GM23338 (cell line): ENCODE data around the gene FGG. TPM values are rescaled to one million over a fixed set of nuclear protein-coding genes. Genes with fewer than 3 reads are reported as not detected.

ENCODE experiments used
- ATAC-seq: fragments of 200-7000 bp; cut with Tn5 transposase; 3 replicates; pipeline ENCODE4 v1.9.1; 2020
- DNase-seq: peaks from one replicate; pipeline ENCODE4 v3.0.0-alpha.2; 2015; ENCODE audit warnings: low spot score
- H2AFZ ChIP-seq: fragments of 200-600 bp; sonication (generic); 2 replicates; pipeline ENCODE4 v1.8.0; 2016; ENCODE audit warnings: antibody characterized with exemption, mild to moderate bottlenecking, moderate library complexity
- H3F3A ChIP-seq: fragments of 200-600 bp; sonication (generic); replicated peaks from 2 replicates; pipeline ENCODE4 v1.8.0; 2017; ENCODE audit warnings: antibody characterized with exemption, mixed run types, low read depth
- H3K27ac ChIP-seq: fragments of 200-600 bp; sonication (generic); 2 replicates; pipeline ENCODE4 v1.6.1; 2016; ENCODE audit warnings: low read depth
- H3K27me3 ChIP-seq: fragments of 200-600 bp; sonication (generic); 2 replicates; pipeline ENCODE4 v1.8.0; 2016; ENCODE audit warnings: mild to moderate bottlenecking, mixed run types, moderate library complexity; ENCODE audit not compliant: insufficient read depth
- H3K36me3 ChIP-seq: fragments of 200-600 bp; sonication (generic); 2 replicates; pipeline ENCODE4 v1.8.0; 2016; ENCODE audit warnings: mild to moderate bottlenecking; ENCODE audit not compliant: insufficient read depth
- H3K4me1 ChIP-seq: fragments of 200-600 bp; sonication (generic); 2 replicates; pipeline ENCODE4 v1.8.0; 2016; ENCODE audit warnings: mild to moderate bottlenecking, moderate library complexity; ENCODE audit not compliant: insufficient read depth
- H3K4me2 ChIP-seq: fragments of 200-600 bp; sonication (generic); 2 replicates; pipeline ENCODE4 v1.7.1; 2017; ENCODE audit warnings: mixed run types
- H3K4me3 ChIP-seq: fragments of 200-600 bp; sonication (generic); 2 replicates; pipeline ENCODE4 v1.6.1; 2016; ENCODE audit warnings: mixed run types
- H3K79me2 ChIP-seq: fragments of 200-600 bp; sonication (generic); replicated peaks from 2 replicates; pipeline ENCODE4 v1.8.0; 2017; ENCODE audit warnings: mild to moderate bottlenecking; ENCODE audit not compliant: insufficient read depth
- H3K9me2 ChIP-seq: fragments of 200-600 bp; sonication (generic); 2 replicates; pipeline ENCODE4 v1.8.0; 2017; ENCODE audit not compliant: insufficient read depth
- H4K20me1 ChIP-seq: fragments of 200-600 bp; sonication (generic); replicated peaks from 2 replicates; pipeline ENCODE4 v1.8.0; 2017; ENCODE audit warnings: mild to moderate bottlenecking; ENCODE audit not compliant: insufficient read depth
- H3K27ac Mint-ChIP-seq: 2 replicates; pipeline ENCODE4 v1.8.0; 2020; ENCODE audit warnings: inconsistent platforms, mild to moderate bottlenecking, moderate library complexity, mixed read lengths
- H3K27me3 Mint-ChIP-seq: 3 replicates; pipeline ENCODE4 v1.8.0; 2022; ENCODE audit warnings: low read depth, mild to moderate bottlenecking, moderate library complexity, mixed read lengths, inconsistent platforms; ENCODE audit not compliant: insufficient read depth, poor library complexity
- H3K36me3 Mint-ChIP-seq: 3 replicates; pipeline ENCODE4 v1.8.0; 2021; ENCODE audit warnings: low read depth, mild to moderate bottlenecking, inconsistent platforms, moderate library complexity, mixed read lengths
- H3K4me1 Mint-ChIP-seq: 3 replicates; pipeline ENCODE4 v1.8.0; 2020; ENCODE audit warnings: mild to moderate bottlenecking, inconsistent platforms, mixed read lengths
- H3K4me3 Mint-ChIP-seq: 3 replicates; pipeline ENCODE4 v1.8.0; 2021; ENCODE audit warnings: moderate library complexity, mild to moderate bottlenecking, inconsistent platforms, mixed read lengths
- H3K9me3 Mint-ChIP-seq: 3 replicates; pipeline ENCODE4 v1.8.0; 2020; ENCODE audit warnings: moderate library complexity, mild to moderate bottlenecking, inconsistent platforms, mixed read lengths
- EZH2 ChIP-seq: fragments of 200-600 bp; sonication (generic); IDR thresholded peaks from one replicate; pipeline ENCODE4 v1.8.0; 2017; ENCODE audit warnings: antibody characterized with exemption, mild to moderate bottlenecking, low read depth; ENCODE audit not compliant: unreplicated experiment
- EZH2phosphoT487 ChIP-seq: fragments of 200-600 bp; sonication (generic); IDR thresholded peaks from one replicate; pipeline ENCODE4 v1.8.1; 2018; ENCODE audit warnings: antibody characterized with exemption; ENCODE audit not compliant: unreplicated experiment
- JUNB ChIP-seq: IDR thresholded peaks from one replicate; pipeline ENCODE4 v1.6.1; 2016; ENCODE audit warnings: antibody characterized with exemption; ENCODE audit not compliant: unreplicated experiment
- POLR2AphosphoS5 ChIP-seq: IDR thresholded peaks from 2 replicates; pipeline ENCODE4 v1.6.1; 2016; ENCODE audit warnings: antibody characterized with exemption, low read depth
- STAT1 ChIP-seq: IDR thresholded peaks from one replicate; pipeline ENCODE4 v1.6.1; 2016; ENCODE audit warnings: antibody characterized with exemption; ENCODE audit not compliant: unreplicated experiment
- ZNF114 ChIP-seq: fragments of 250-450 bp; sonication (Bioruptor Pico); IDR thresholded peaks from 2 replicates; pipeline ENCODE4 v1.5.0; 2020; ENCODE audit warnings: mild to moderate bottlenecking, moderate library complexity
- polyA plus RNA-seq: library from polyadenylated mRNA; unstranded; fragments of >200 nt; fragmentation: Nextera tagmentation; extraction: Ambion mirVana; gene quantifications from 2 replicates; pipeline ENCODE4 v1.2.1, GENCODE V29; 2016
- total RNA-seq: library from RNA; depleted of rRNA; stranded (reverse); fragments of >200 nt; shearing (Covaris generic); gene quantifications from 2 replicates; pipeline ENCODE4 v1.2.3, GENCODE V29; 2014
- TF ChIP-seq, protein P1 (sequence below): fragments of 250-450 bp; sonication (Bioruptor Pico); IDR thresholded peaks from 2 replicates; pipeline ENCODE4 v1.5.0; 2020; ENCODE audit warnings: mild to moderate bottlenecking, moderate library complexity
- TF ChIP-seq, protein P2 (sequence below), 2 experiments: fragments of 200-600 bp in 1 of 2; sonication (generic) in 1 of 2; conservative IDR thresholded peaks; 2 replicates each; pipeline versions ENCODE4 v1.5.1 to v1.6.1; 2016 to 2017; ENCODE audit warnings: antibody characterized with exemption in 2 of 2, low read depth in 2 of 2, mild to moderate bottlenecking in 2 of 2, moderate library complexity in 1 of 2

The FGG gene
- total and polyA plus RNA-seq, 2 experiments from 2014 or later = not detected

DNA sequence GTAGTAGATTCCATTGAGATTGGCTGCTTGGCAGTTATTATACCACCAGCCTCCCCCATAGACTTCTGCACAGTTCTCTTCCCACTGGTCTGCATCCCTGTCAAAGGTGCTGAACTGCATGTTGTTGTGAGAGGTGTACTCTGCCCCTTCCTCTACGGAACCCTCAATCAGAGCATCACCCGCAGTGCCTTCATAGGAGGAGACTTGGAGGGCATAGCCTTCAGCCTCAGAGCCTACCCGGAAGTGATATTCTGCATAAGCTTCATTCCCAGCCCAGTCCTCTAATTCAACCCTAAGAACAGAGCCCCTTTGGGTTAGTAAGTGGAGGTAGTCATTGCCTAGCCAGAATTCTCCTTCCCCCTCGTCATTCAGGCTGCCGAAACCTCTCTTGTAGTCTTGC is 28.2 kb downstream of the FGG start (continued):
- TF ChIP-seq, protein P1, sequence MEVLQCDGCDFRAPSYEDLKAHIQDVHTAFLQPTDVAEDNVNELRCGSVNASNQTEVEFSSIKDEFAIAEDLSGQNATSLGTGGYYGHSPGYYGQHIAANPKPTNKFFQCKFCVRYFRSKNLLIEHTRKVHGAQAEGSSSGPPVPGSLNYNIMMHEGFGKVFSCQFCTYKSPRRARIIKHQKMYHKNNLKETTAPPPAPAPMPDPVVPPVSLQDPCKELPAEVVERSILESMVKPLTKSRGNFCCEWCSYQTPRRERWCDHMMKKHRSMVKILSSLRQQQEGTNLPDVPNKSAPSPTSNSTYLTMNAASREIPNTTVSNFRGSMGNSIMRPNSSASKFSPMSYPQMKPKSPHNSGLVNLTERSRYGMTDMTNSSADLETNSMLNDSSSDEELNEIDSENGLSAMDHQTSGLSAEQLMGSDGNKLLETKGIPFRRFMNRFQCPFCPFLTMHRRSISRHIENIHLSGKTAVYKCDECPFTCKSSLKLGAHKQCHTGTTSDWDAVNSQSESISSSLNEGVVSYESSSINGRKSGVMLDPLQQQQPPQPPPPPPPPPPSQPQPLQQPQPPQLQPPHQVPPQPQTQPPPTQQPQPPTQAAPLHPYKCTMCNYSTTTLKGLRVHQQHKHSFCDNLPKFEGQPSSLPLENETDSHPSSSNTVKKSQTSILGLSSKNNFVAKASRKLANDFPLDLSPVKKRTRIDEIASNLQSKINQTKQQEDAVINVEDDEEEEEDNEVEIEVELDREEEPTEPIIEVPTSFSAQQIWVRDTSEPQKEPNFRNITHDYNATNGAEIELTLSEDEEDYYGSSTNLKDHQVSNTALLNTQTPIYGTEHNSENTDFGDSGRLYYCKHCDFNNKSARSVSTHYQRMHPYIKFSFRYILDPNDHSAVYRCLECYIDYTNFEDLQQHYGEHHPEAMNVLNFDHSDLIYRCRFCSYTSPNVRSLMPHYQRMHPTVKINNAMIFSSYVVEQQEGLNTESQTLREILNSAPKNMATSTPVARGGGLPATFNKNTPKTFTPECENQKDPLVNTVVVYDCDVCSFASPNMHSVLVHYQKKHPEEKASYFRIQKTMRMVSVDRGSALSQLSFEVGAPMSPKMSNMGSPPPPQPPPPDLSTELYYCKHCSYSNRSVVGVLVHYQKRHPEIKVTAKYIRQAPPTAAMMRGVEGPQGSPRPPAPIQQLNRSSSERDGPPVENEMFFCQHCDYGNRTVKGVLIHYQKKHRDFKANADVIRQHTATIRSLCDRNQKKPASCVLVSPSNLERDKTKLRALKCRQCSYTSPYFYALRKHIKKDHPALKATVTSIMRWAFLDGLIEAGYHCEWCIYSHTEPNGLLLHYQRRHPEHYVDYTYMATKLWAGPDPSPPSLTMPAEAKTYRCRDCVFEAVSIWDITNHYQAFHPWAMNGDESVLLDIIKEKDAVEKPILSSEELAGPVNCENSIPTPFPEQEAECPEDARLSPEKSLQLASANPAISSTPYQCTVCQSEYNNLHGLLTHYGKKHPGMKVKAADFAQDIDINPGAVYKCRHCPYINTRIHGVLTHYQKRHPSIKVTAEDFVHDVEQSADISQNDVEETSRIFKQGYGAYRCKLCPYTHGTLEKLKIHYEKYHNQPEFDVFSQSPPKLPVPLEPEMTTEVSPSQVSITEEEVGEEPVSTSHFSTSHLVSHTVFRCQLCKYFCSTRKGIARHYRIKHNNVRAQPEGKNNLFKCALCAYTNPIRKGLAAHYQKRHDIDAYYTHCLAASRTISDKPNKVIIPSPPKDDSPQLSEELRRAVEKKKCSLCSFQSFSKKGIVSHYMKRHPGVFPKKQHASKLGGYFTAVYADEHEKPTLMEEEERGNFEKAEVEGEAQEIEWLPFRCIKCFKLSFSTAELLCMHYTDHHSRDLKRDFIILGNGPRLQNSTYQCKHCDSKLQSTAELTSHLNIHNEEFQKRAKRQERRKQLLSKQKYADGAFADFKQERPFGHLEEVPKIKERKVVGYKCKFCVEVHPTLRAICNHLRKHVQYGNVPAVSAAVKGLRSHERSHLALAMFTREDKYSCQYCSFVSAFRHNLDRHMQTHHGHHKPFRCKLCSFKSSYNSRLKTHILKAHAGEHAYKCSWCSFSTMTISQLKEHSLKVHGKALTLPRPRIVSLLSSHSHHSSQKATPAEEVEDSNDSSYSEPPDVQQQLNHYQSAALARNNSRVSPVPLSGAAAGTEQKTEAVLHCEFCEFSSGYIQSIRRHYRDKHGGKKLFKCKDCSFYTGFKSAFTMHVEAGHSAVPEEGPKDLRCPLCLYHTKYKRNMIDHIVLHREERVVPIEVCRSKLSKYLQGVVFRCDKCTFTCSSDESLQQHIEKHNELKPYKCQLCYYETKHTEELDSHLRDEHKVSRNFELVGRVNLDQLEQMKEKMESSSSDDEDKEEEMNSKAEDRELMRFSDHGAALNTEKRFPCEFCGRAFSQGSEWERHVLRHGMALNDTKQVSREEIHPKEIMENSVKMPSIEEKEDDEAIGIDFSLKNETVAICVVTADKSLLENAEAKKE (CRISPR knock-in tag) = no peak
- TF ChIP-seq EZH2phosphoT487 (no peak), JUNB (no peak)
- TF ChIP-seq, protein P2, sequence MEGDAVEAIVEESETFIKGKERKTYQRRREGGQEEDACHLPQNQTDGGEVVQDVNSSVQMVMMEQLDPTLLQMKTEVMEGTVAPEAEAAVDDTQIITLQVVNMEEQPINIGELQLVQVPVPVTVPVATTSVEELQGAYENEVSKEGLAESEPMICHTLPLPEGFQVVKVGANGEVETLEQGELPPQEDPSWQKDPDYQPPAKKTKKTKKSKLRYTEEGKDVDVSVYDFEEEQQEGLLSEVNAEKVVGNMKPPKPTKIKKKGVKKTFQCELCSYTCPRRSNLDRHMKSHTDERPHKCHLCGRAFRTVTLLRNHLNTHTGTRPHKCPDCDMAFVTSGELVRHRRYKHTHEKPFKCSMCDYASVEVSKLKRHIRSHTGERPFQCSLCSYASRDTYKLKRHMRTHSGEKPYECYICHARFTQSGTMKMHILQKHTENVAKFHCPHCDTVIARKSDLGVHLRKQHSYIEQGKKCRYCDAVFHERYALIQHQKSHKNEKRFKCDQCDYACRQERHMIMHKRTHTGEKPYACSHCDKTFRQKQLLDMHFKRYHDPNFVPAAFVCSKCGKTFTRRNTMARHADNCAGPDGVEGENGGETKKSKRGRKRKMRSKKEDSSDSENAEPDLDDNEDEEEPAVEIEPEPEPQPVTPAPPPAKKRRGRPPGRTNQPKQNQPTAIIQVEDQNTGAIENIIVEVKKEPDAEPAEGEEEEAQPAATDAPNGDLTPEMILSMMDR (conservative IDR thresholded peaks at IDR 0.05; ENCODE audit: low read depth in 2 of 2) = no peak

DNA sequence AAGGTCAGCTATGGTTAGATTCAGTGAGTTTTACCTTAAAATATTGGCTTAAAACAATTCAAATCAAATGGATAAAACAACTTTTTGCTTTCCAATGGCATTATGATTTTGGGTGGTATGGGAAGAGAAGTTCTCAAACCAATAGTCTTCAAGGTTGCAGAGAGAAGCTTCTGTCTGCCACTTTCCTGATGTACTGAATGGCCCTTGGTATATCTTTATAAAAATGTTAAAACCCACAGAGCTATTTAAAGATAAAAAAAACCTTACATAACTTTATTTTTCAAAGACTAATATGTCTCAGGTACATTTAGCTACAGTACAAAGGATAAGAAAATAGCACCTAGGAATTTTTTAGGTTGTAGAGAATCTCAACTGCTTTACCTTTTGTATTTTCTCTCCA is 28.8 kb downstream of the FGG start:
- Histone ChIP-seq H3K4me2 (no peak overlapping the region), H3K9me2 (no peaks in the 10 kb centered on the region; the same call in 1 of the 2 replicates), H3K4me3 (no peak overlapping the region), H3K79me2 (no peaks in the 10 kb centered on the region), H3F3A (no peaks in the 10 kb centered on the region), H4K20me1 (no peaks in the 10 kb centered on the region), H2AFZ (no peak overlapping the region), H3K36me3 (no peaks in the 10 kb centered on the region), H3K4me1 (no peaks in the 10 kb centered on the region), H3K27ac (no peak overlapping the region), H3K27me3 (no peaks in the 10 kb centered on the region)
- H3K9me3 Mint-ChIP-seq = no peaks in the 10 kb centered on the region
- H3K4me3 Mint-ChIP-seq = no peak overlapping the region
- DNase-seq = no peak
- TF ChIP-seq STAT1 (no peak), POLR2AphosphoS5 (no peak), ZNF114 (CRISPR knock-in tag) (no peak), EZH2 (no peak)
- no peak for ATAC-seq
- no peak overlapping the region for H3K27ac Mint-ChIP-seq
- no peaks in the 10 kb centered on the region for H3K36me3 Mint-ChIP-seq
- H3K4me1 Mint-ChIP-seq = no peaks in the 10 kb centered on the region
- peaks cover 3% of the 10 kb centered on the region for H3K27me3 Mint-ChIP-seq
